Activated gamma-delta T cell treated with anti-CD3 and anti-CD28 coated beads, Interleukin-2, amount 50 U/mL, for 16 hours (primary cell): Measurements from ENCODE around the gene KCNMA1.
"Not testable (repeated sequence)": the region's sequence is repeated elsewhere in the genome, so short reads cannot be mapped to it uniquely, and the experiment has no call there.

ENCODE experiments used
- DNase-seq: peaks from one replicate; pipeline ENCODE4 v3.0.0-alpha.2; 2020; ENCODE audit warnings: low read depth

KCNMA1 gene

GRCh38 chr10:77392851-77393250 is 244.8 kb downstream of the KCNMA1 start:
- DNase-seq = no peak

GRCh38 chr10:77392236-77392721 is 245.3 kb downstream of the KCNMA1 start:
- no peak for DNase-seq

- no peak for DNase-seq
These were observed 245.9 kb downstream of the KCNMA1 start for GRCh38 chr10:77391605-77392235.

- DNase-seq = no peak
These were observed 247.1 kb downstream of the KCNMA1 start for GRCh38 chr10:77390481-77390891.

- DNase-seq = no peak
These were observed 249.0 kb downstream of the KCNMA1 start for GRCh38 chr10:77388571-77389100.

GRCh38 chr10:77387701-77388100 is 249.9 kb downstream of the KCNMA1 start:
- not testable (repeated sequence) for DNase-seq

GRCh38 chr10:77387247-77387646 is 250.4 kb downstream of the KCNMA1 start:
- DNase-seq = no peak

- DNase-seq = no peak
These were observed 250.8 kb downstream of the KCNMA1 start for GRCh38 chr10:77386838-77387237.

- no peak for DNase-seq
These were observed 251.2 kb downstream of the KCNMA1 start for GRCh38 chr10:77386365-77386764.

GRCh38 chr10:77385315-77385714 is 252.3 kb downstream of the KCNMA1 start:
- no peak for DNase-seq

GRCh38 chr10:77383861-77384553 is 253.6 kb downstream of the KCNMA1 start:
- no peak for DNase-seq

GRCh38 chr10:77381750-77382149 is 255.9 kb downstream of the KCNMA1 start:
- no peak for DNase-seq

GRCh38 chr10:77380723-77381122 is 256.9 kb downstream of the KCNMA1 start:
- DNase-seq = no peak

GRCh38 chr10:77380191-77380590 is 257.4 kb downstream of the KCNMA1 start:
- no peak for DNase-seq

- DNase-seq = no peak
These were observed 258.9 kb downstream of the KCNMA1 start for GRCh38 chr10:77378366-77379349.

GRCh38 chr10:77377678-77378352 is 259.8 kb downstream of the KCNMA1 start:
- no peak for DNase-seq

- DNase-seq = no peak
These were observed 260.6 kb downstream of the KCNMA1 start for GRCh38 chr10:77377034-77377433.

GRCh38 chr10:77374189-77374656 is 263.4 kb downstream of the KCNMA1 start:
- DNase-seq = no peak

GRCh38 chr10:77371848-77372799 is 265.5 kb downstream of the KCNMA1 start:
- DNase-seq = no peak

- no peak for DNase-seq
These were observed 266.2 kb downstream of the KCNMA1 start for GRCh38 chr10:77371421-77371820.
